SU-DHL-6 (cell line): ENCODE results near the gene FHL1.

ENCODE experiments used
- CTCF ChIP-seq: fragments of 200-600 bp; sonication (generic); IDR thresholded peaks from one replicate; pipeline ENCODE4 v1.5.1; 2017; ENCODE audit warnings: antibody characterized with exemption, mild to moderate bottlenecking, low read length, moderate library complexity; ENCODE audit not compliant: insufficient read depth, poor library complexity, severe bottlenecking
- EZH2phosphoT487 ChIP-seq: fragments of 200-600 bp; sonication (generic), shearing (Covaris generic); conservative IDR thresholded peaks from 2 replicates; pipeline ENCODE4 v1.6.1; 2018; ENCODE audit warnings: mild to moderate bottlenecking, antibody characterized with exemption, low read length, moderate library complexity, mixed read lengths

GRCh38 chrX:136159611-136160025 is 12.3 kb downstream of the FHL1 start:
- no peak for TF ChIP-seq CTCF
- TF ChIP-seq EZH2phosphoT487, result no peak
